Spleen (tissue), 7 donors: ENCODE data around the gene ACBD6.

ENCODE experiments used
- CTCF ChIP-seq, 11 experiments: fragments of 200-600 bp in 7 of 11; fragments of 450-650 bp in 4 of 11; sonication (generic) in 4 of 11; IDR thresholded peaks in 8 of 11; conservative IDR thresholded peaks in 3 of 11; 1 replicate in 7 of 11; 2 replicates in 4 of 11; pipeline versions ENCODE4 v1.4.0 to v1.8.0; 2016 to 2021; ENCODE audit warnings: antibody characterized with exemption in 11 of 11, inconsistent platforms in 4 of 11, mild to moderate bottlenecking in 1 of 11
- POLR2A ChIP-seq, 3 donors: fragments of 450-650 bp; IDR thresholded peaks; one replicate each; pipeline ENCODE4 v1.5.1; 2017; ENCODE audit warnings: antibody characterized with exemption in 3 of 3, mild to moderate bottlenecking in 1 of 3
- POLR2AphosphoS5 ChIP-seq, 3 donors: sonication (generic); formaldehyde crosslinking; IDR thresholded peaks; one replicate each; pipeline ENCODE4 v1.5.1; 2017; ENCODE audit warnings: antibody characterized with exemption in 3 of 3
- donor health status: DM: no; HTN: no; CAD: no; lungs with moderate emphysema.
- donor health status: DM: no; HTN: no; CAD: no.
- donor health status: DM: no; HTN: no; CAD: no.

DNA sequence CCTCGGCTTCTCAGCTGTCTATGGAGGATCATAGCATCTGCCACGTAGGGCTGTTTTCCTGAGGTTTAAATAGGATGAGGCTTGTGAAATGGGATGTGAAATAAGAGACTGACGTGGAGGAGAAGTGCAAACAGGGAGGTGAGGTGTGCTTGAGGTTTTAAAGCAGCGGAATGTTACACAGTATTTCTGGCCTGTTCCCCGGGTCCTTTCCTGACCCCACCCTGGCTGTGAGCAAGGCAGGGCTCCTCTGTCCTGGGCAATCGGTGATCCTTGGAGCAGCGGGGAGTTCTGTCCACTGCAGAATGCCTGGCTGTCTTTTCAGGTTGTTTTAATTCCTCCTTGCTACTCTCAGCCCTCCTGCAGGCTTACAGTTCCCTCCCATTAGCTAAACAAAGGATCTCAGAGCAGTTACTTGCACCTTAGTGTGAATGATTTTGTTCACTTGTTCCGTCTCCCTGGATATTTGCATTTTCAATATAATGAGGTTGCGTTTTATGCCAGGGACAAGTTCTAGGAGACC lies 233.8 kb downstream of the ACBD6 start:
- TF ChIP-seq CTCF (IDR thresholded peaks at IDR 0.05 in 8 of 11, conservative IDR thresholded peaks at IDR 0.05 in 3 of 11) (no peak), POLR2AphosphoS5 (IDR thresholded peaks at IDR 0.05) (no peak), POLR2A (IDR thresholded peaks at IDR 0.05) (no peak)
